Posterior cingulate gyrus (tissue), 11 donors: ENCODE measurements around the gene TRPV5.
"Not testable (repeated sequence)": the region's sequence is repeated elsewhere in the genome, so short reads cannot be mapped to it uniquely, and the experiment has no call there.

Experiments
- DNase-seq, 10 donors: peaks; one replicate each; pipeline versions ENCODE4 v3.0.0 to v3.0.0-alpha.2; 2020 to 2021; ENCODE audit warnings: mixed read lengths in 3 of 10
- intact Hi-C: fragments of 100-400 bp; cut with DNase I; formaldehyde crosslinking; loops from one replicate; pipeline ENCODE4 v1.15.1; 2023

TRPV5 gene

GRCh38 chr7:142933624-142934023, at the start of gene TRPV5:
Gene TRPV5 (minus strand): TSS chr7:142933746. CDS start chr7:142933459, 287 bp downstream.
- intact Hi-C loops = no loop called here
- no peak for DNase-seq

GRCh38 chr7:142978402-142978801, 44.9 kb upstream of the TRPV5 start:
- intact Hi-C loops, DNase-seq: not testable (repeated sequence)

- intact Hi-C loops = no loop called here
- no peak for DNase-seq
Measured at GRCh38 chr7:142974626-142975025, 41.1 kb upstream of the TRPV5 start.

- intact Hi-C loops = no loop called here
- no peak for DNase-seq
Measured at GRCh38 chr7:142969183-142969582, 35.6 kb upstream of the TRPV5 start.

- DNase-seq = no peak
- intact Hi-C loops = no loop called here
Measured at GRCh38 chr7:142968229-142968628, 34.7 kb upstream of the TRPV5 start.

- DNase-seq = no peak
- intact Hi-C loops = no loop called here
Measured at GRCh38 chr7:142964502-142965246, 31.1 kb upstream of the TRPV5 start.

GRCh38 chr7:142963993-142964392, 30.4 kb upstream of the TRPV5 start:
- intact Hi-C loops = no loop called here
- no peak for DNase-seq

- DNase-seq = no peak
- intact Hi-C loops = no loop called here
Measured at GRCh38 chr7:142962991-142963390, 29.4 kb upstream of the TRPV5 start.

- intact Hi-C loops = no loop called here
- DNase-seq = no peak
Measured at GRCh38 chr7:142961973-142962926, 28.7 kb upstream of the TRPV5 start, which contains the start of gene KEL. Gene KEL (minus strand): TSS chr7:142962363. CDS start chr7:142962206, 157 bp downstream.

GRCh38 chr7:142961595-142961972, 28.0 kb upstream of the TRPV5 start:
- no peak for DNase-seq
- intact Hi-C loops = no loop called here

GRCh38 chr7:142960955-142961512, 27.5 kb upstream of the TRPV5 start:
- intact Hi-C loops = no loop called here
- DNase-seq = no peak

GRCh38 chr7:142959202-142959601, 25.7 kb upstream of the TRPV5 start:
- no peak for DNase-seq
- intact Hi-C loops = no loop called here

- peak in 1 of 10 donors; percentile 57 for DNase-seq
- intact Hi-C loops = no loop called here
Measured at GRCh38 chr7:142957723-142958122, 24.2 kb upstream of the TRPV5 start.

GRCh38 chr7:142956951-142957623, 23.5 kb upstream of the TRPV5 start:
- DNase-seq = no peak
- intact Hi-C loops = no loop called here

GRCh38 chr7:142954680-142955268, 21.2 kb upstream of the TRPV5 start:
- DNase-seq = no peak
- intact Hi-C loops = no loop called here

GRCh38 chr7:142950235-142950634, 16.7 kb upstream of the TRPV5 start:
- intact Hi-C loops = no loop called here
- DNase-seq = no peak

GRCh38 chr7:142948603-142949002, 15.1 kb upstream of the TRPV5 start:
- intact Hi-C loops = no loop called here
- DNase-seq = no peak

GRCh38 chr7:142945001-142945400, 11.5 kb upstream of the TRPV5 start:
- no peak for DNase-seq
- intact Hi-C loops = no loop called here

- DNase-seq = no peak
- intact Hi-C loops = no loop called here
Measured at GRCh38 chr7:142943706-142944268, 10.2 kb upstream of the TRPV5 start.

- no peak for DNase-seq
- intact Hi-C loops = no loop called here
Measured at GRCh38 chr7:142942746-142943145, 9.2 kb upstream of the TRPV5 start.
